Stimulated activated naive CD8-positive, alpha-beta T cell treated with anti-CD3 and anti-CD28 coated beads, Interleukin-15, amount 100 ng/mL, for 72 hours (primary cell): ENCODE data around the gene CCDC57.

Source experiments
- ATAC-seq: fragments of 150-1000 bp; cut with Tn5 transposase; 2 replicates; pipeline ENCODE4 v1.10.0; 2021; ENCODE audit warnings: mild to moderate bottlenecking, moderate library complexity
- DNase-seq, 2 donors: peaks; one replicate each; pipeline ENCODE4 v3.0.0; 2021 to 2022
- H3K27ac Mint-ChIP-seq, 2 donors: one replicate each; pipeline ENCODE4 v1.8.0; 2022; ENCODE audit warnings: mild to moderate bottlenecking in 2 of 2, mixed read lengths in 2 of 2, moderate library complexity in 2 of 2
- H3K27me3 Mint-ChIP-seq: one replicate; pipeline ENCODE4 v1.8.0; 2022; ENCODE audit warnings: mixed read lengths
- H3K4me1 Mint-ChIP-seq: one replicate; pipeline ENCODE4 v1.8.0; 2022; ENCODE audit warnings: mild to moderate bottlenecking, mixed read lengths
- H3K4me3 Mint-ChIP-seq, 2 donors: one replicate each; pipeline ENCODE4 v1.8.0; 2022; ENCODE audit warnings: mild to moderate bottlenecking in 2 of 2, mixed read lengths in 2 of 2, moderate library complexity in 1 of 2
- H3K9me3 Mint-ChIP-seq, 2 donors: one replicate each; pipeline ENCODE4 v1.8.0; 2022; ENCODE audit warnings: mixed read lengths in 2 of 2

The CCDC57 gene

GRCh38 chr17:82065638-82066303 lies 146.9 kb downstream of the CCDC57 start, which contains the start of gene DUS1L:
DUS1L (minus strand) TSS chr17:82065804; CDS start chr17:82065059, 745 bp downstream.
- H3K9me3 Mint-ChIP-seq, result no peaks in the 10 kb centered on the region
- H3K27me3 Mint-ChIP-seq, result no peaks in the 10 kb centered on the region
- H3K27ac Mint-ChIP-seq, result peak within 1 kb of the TSS; percentile 93 to 97
- H3K4me3 Mint-ChIP-seq, result peak within 1 kb of the TSS; percentile 89 to 91
- ATAC-seq, result peak; percentile 93
- DNase-seq, result peak; percentile 77 to 79
- peaks cover 25% of the 10 kb centered on the region for H3K4me1 Mint-ChIP-seq

GRCh38 chr17:82065193-82065637 lies 147.4 kb downstream of the CCDC57 start:
- DNase-seq (no peak), ATAC-seq (peak; percentile 59)
- peaks cover 29% of the 10 kb centered on the region for H3K4me1 Mint-ChIP-seq
- H3K27me3 Mint-ChIP-seq, result no peaks in the 10 kb centered on the region
- H3K9me3 Mint-ChIP-seq, result no peaks in the 10 kb centered on the region
- H3K27ac Mint-ChIP-seq, result peak overlapping the region in 1 of 2 donors; percentile 67
- peak overlapping the region; percentile 64 to 84 for H3K4me3 Mint-ChIP-seq

- Mint-ChIP-seq H3K9me3 (no peaks in the 10 kb centered on the region), H3K27ac (peak overlapping the region in 1 of 2 donors; percentile 67), H3K4me3 (peak overlapping the region; percentile 64 to 84), H3K27me3 (no peaks in the 10 kb centered on the region), H3K4me1 (peaks cover 29% of the 10 kb centered on the region)
- no peak for DNase-seq
- no peak for ATAC-seq
Measured at GRCh38 chr17:82064433-82065192, 148.0 kb downstream of the CCDC57 start.

- H3K27ac Mint-ChIP-seq, result peak overlapping the region in 1 of 2 donors; percentile 42
- no peak for DNase-seq
- ATAC-seq, result no peak
- H3K4me1 Mint-ChIP-seq, result peaks cover 29% of the 10 kb centered on the region
- no peaks in the 10 kb centered on the region for H3K9me3 Mint-ChIP-seq
- H3K4me3 Mint-ChIP-seq, result peak overlapping the region; percentile 64 to 84
- no peaks in the 10 kb centered on the region for H3K27me3 Mint-ChIP-seq
Measured at GRCh38 chr17:82063424-82064415, 148.9 kb downstream of the CCDC57 start.

- Mint-ChIP-seq H3K9me3 (no peaks in the 10 kb centered on the region), H3K27ac (no peak overlapping the region), H3K4me3 (no peak overlapping the region), H3K27me3 (no peaks in the 10 kb centered on the region), H3K4me1 (peaks cover 29% of the 10 kb centered on the region)
- no peak for ATAC-seq
- DNase-seq, result no peak
Measured at GRCh38 chr17:82062984-82063368, 149.7 kb downstream of the CCDC57 start.

GRCh38 chr17:82062076-82062983 lies 150.3 kb downstream of the CCDC57 start:
- H3K9me3 Mint-ChIP-seq, result no peaks in the 10 kb centered on the region
- no peak for DNase-seq
- no peak overlapping the region for H3K4me3 Mint-ChIP-seq
- no peak overlapping the region for H3K27ac Mint-ChIP-seq
- no peaks in the 10 kb centered on the region for H3K27me3 Mint-ChIP-seq
- no peak for ATAC-seq
- H3K4me1 Mint-ChIP-seq, result peaks cover 29% of the 10 kb centered on the region

GRCh38 chr17:82061047-82061925 lies 151.4 kb downstream of the CCDC57 start:
- peaks cover 25% of the 10 kb centered on the region for H3K4me1 Mint-ChIP-seq
- H3K9me3 Mint-ChIP-seq, result no peaks in the 10 kb centered on the region
- H3K27ac Mint-ChIP-seq, result peak overlapping the region in 1 of 2 donors; percentile 6
- ATAC-seq (no peak), DNase-seq (no peak)
- no peak overlapping the region for H3K4me3 Mint-ChIP-seq
- no peaks in the 10 kb centered on the region for H3K27me3 Mint-ChIP-seq

- H3K4me3 Mint-ChIP-seq, result no peak overlapping the region
- no peaks in the 10 kb centered on the region for H3K27me3 Mint-ChIP-seq
- H3K4me1 Mint-ChIP-seq, result peaks cover 21% of the 10 kb centered on the region
- H3K27ac Mint-ChIP-seq, result peak overlapping the region in 1 of 2 donors; percentile 88
- DNase-seq (no peak), ATAC-seq (no peak)
- H3K9me3 Mint-ChIP-seq, result no peaks in the 10 kb centered on the region
Measured at GRCh38 chr17:82060614-82061013, 152.0 kb downstream of the CCDC57 start.

GRCh38 chr17:82060001-82060380 lies 152.7 kb downstream of the CCDC57 start:
- H3K27ac Mint-ChIP-seq, result peak overlapping the region in 1 of 2 donors; percentile 88
- no peaks in the 10 kb centered on the region for H3K27me3 Mint-ChIP-seq
- DNase-seq, result no peak

GRCh38 chr17:82059272-82060000 lies 153.2 kb downstream of the CCDC57 start:
- no peak overlapping the region for H3K4me3 Mint-ChIP-seq
- ATAC-seq (no peak), DNase-seq (no peak)
- H3K9me3 Mint-ChIP-seq, result no peaks in the 10 kb centered on the region
- H3K27me3 Mint-ChIP-seq, result no peaks in the 10 kb centered on the region
- peaks cover 23% of the 10 kb centered on the region for H3K4me1 Mint-ChIP-seq
- peak overlapping the region in 1 of 2 donors; percentile 67 for H3K27ac Mint-ChIP-seq

More at GRCh38 chr17:82060001-82060380, 152.7 kb downstream of the CCDC57 start:
- Mint-ChIP-seq H3K4me1 (peaks cover 25% of the 10 kb centered on the region), H3K9me3 (no peaks in the 10 kb centered on the region), H3K4me3 (no peak overlapping the region)
- no peak for ATAC-seq

GRCh38 chr17:82058855-82059249 lies 153.8 kb downstream of the CCDC57 start:
- no peak for DNase-seq
- Mint-ChIP-seq H3K9me3 (no peaks in the 10 kb centered on the region), H3K27me3 (no peaks in the 10 kb centered on the region), H3K27ac (peak overlapping the region in 1 of 2 donors; percentile 67), H3K4me1 (peaks cover 23% of the 10 kb centered on the region), H3K4me3 (no peak overlapping the region)
- no peak for ATAC-seq

GRCh38 chr17:82058230-82058854 lies 154.3 kb downstream of the CCDC57 start:
- Mint-ChIP-seq H3K27ac (no peak overlapping the region), H3K9me3 (no peaks in the 10 kb centered on the region), H3K27me3 (no peaks in the 10 kb centered on the region), H3K4me1 (peaks cover 23% of the 10 kb centered on the region), H3K4me3 (no peak overlapping the region)
- ATAC-seq (no peak), DNase-seq (no peak)
